LNCAP (cell line): ENCODE data around the gene SDHC.

Source experiments
- CTCF ChIP-seq: fragments of 450-650 bp; IDR thresholded peaks from 2 replicates; pipeline ENCODE4 v1.5.1; 2017; ENCODE audit warnings: mild to moderate bottlenecking

Gene SDHC

GRCh38 chr1:161408429-161409052, 94.4 kb downstream of the SDHC start:
- no peak for TF ChIP-seq CTCF
